Measurements from ENCODE around the gene DNASE1L1.

Gene DNASE1L1

DNA sequence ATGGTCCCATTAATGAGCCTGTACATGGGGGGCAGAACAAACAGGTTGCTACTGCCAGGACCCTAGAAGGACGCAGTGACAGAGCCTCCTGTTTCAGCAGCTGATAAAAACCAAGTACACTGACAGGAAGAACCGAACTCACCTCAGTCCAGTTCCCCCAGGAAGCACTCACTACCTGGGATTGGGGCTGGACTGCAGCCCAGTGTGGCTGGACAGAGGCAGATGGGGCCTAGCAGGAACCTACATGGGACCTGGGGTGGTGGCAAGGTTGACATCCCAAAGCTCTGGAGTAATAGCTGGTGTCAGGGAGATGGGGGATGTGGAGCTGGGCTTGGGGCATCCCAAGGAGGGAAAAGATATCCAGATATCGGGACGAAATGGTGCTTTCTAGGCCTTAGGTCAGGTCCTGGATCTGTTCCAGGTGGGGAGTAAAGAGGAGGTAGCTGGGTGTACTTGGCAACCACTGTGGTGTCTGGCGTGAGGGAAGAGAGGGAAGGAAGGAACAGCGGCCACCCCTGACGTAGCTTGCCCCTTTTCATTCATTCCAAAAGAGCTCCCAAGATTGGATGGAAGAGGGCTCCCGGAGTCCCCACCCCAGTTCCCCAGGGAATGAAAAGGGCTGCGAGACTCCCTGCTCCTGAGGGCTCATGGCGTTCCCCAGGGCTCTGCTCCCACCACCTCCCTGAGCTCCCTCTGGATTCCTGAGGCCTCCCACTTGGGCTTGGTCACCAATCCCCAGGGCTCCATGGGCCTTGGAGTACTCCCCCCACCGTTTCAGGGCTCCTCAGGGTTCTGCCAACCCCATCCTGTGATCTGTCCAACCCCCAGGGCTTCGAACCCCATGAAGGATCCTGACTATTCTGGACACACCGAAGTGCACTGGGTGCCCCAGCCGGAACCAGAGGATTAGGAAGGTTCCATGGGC is 25.4 kb downstream of the DNASE1L1 start:
- H3K27me3 ChIP-seq (replicated peaks; ENCODE audit: insufficient read depth, low read length), result no peaks in the 10 kb centered on the region
- no peak overlapping the region for H3K4me2 ChIP-seq (ENCODE audit: low read depth, low read length)
- H2AFZ ChIP-seq (ENCODE audit: low read length), result no peak overlapping the region
- no peaks in the 10 kb centered on the region for H3K36me3 ChIP-seq (replicated peaks; ENCODE audit: insufficient read depth, low read length)
- no peak overlapping the region for H3K27ac ChIP-seq (ENCODE audit: low read length)
- no peaks in the 10 kb centered on the region for H3F3A ChIP-seq (ENCODE audit: insufficient read depth, low read length)
- no peak for DNase-seq
- H4K20me1 ChIP-seq (ENCODE audit: insufficient read depth, low read length), result no peaks in the 10 kb centered on the region
- TF ChIP-seq EZH2phosphoT487 (IDR thresholded peaks at IDR 0.05; ENCODE audit: low read length) (no peak), EZH2 (optimal IDR thresholded peaks at IDR 0.05; ENCODE audit: low read depth, low read length) (no peak), CTCF (IDR thresholded peaks at IDR 0.05; ENCODE audit: low read length) (no peak)
- no peak overlapping the region for H3K4me3 ChIP-seq (ENCODE audit: low read length)
- H3K9me3 ChIP-seq (replicated peaks; ENCODE audit: insufficient read depth, low read length), result no peaks in the 10 kb centered on the region
- H3K79me2 ChIP-seq (ENCODE audit: low read length), result peaks cover 19% of the 10 kb centered on the region
- no peak overlapping the region for H3K9ac ChIP-seq (ENCODE audit: low read length)
- no peaks in the 10 kb centered on the region for H3K4me1 ChIP-seq (ENCODE audit: low read length)
- H3K9me2 ChIP-seq (replicated peaks; ENCODE audit: insufficient read depth, low read length), result no peaks in the 10 kb centered on the region

DNA sequence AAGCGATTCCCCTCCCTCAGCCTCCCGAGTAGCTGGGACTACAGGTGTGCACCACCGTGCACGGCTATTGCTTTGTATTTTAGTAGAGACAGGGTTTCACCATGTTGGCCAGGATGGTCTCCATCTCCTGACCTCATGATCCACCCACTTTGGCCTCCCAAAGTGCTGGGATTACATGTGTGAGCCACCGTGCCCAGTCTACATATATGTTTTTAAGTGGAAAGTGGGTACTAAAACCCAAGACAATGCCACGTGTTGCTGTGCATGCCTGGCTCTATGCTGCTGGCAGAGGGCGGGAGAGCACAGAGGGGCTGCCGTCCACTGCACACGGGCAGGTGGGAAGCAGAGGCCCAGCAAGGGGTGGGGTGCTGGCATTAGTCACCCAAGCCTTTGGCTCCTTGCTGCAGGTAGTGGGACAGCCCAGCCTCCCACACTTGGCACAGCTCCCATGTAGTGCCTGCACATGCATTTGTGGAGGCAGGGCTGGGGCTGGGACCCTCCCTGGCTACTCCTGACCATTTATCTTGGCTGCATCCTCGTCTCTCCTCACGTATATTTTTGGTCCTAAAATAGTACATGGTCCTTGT is 26.5 kb downstream of the DNASE1L1 start:
- H2AFZ ChIP-seq (ENCODE audit: low read length), result no peak overlapping the region
- no peaks in the 10 kb centered on the region for H3K36me3 ChIP-seq (replicated peaks; ENCODE audit: insufficient read depth, low read length)
- no peak overlapping the region for H3K4me3 ChIP-seq (ENCODE audit: low read length)
- H3K9me3 ChIP-seq (replicated peaks; ENCODE audit: insufficient read depth, low read length), result no peaks in the 10 kb centered on the region
- H3K4me2 ChIP-seq (ENCODE audit: low read depth, low read length), result no peak overlapping the region
- H3K27me3 ChIP-seq (replicated peaks; ENCODE audit: insufficient read depth, low read length), result no peaks in the 10 kb centered on the region
- DNase-seq, result no peak
- peaks cover 19% of the 10 kb centered on the region for H3K79me2 ChIP-seq (ENCODE audit: low read length)
- no peaks in the 10 kb centered on the region for H4K20me1 ChIP-seq (ENCODE audit: insufficient read depth, low read length)
- H3K27ac ChIP-seq (ENCODE audit: low read length), result no peak overlapping the region
- no peaks in the 10 kb centered on the region for H3K4me1 ChIP-seq (ENCODE audit: low read length)
- peaks cover 4% of the 10 kb centered on the region; the same call in 1 of the 2 replicates for H3F3A ChIP-seq (ENCODE audit: insufficient read depth, low read length)
- no peak for TF ChIP-seq EZH2 (optimal IDR thresholded peaks at IDR 0.05; ENCODE audit: low read depth, low read length)
- no peak for TF ChIP-seq CTCF (IDR thresholded peaks at IDR 0.05; ENCODE audit: low read length)
- no peak for TF ChIP-seq EZH2phosphoT487 (IDR thresholded peaks at IDR 0.05; ENCODE audit: low read length)
- H3K9ac ChIP-seq (ENCODE audit: low read length), result no peak overlapping the region
- H3K9me2 ChIP-seq (replicated peaks; ENCODE audit: insufficient read depth, low read length), result no peaks in the 10 kb centered on the region

DNA sequence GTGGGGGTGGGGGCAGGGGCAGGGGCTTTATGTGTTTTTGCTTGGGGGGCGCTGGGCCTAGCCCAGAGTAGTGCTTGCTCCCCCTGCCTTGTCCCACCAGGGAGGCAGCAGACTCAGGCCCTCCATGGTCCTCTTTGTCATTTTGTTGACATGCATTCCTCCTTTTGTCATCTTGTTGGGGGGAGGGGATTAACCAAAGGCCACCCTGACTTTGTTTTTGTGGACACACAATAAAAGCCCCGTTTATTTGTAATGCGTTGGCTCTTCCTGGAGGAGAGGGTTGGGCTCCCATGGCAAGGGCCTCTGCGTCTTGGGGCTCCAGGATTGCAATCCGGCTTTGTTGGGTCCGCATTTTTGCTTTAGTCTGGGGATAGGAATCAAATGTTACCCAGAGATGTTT is 27.8 kb downstream of the DNASE1L1 start:
- Histone ChIP-seq H3K27ac (ENCODE audit: low read length) (no peak overlapping the region), H3K79me2 (ENCODE audit: low read length) (peaks cover 19% of the 10 kb centered on the region), H3K4me1 (ENCODE audit: low read length) (no peaks in the 10 kb centered on the region), H3F3A (ENCODE audit: insufficient read depth, low read length) (peaks cover 4% of the 10 kb centered on the region; the same call in 1 of the 2 replicates), H3K4me2 (ENCODE audit: low read depth, low read length) (no peak overlapping the region), H3K4me3 (ENCODE audit: low read length) (no peak overlapping the region), H2AFZ (ENCODE audit: low read length) (no peak overlapping the region), H3K9me2 (replicated peaks; ENCODE audit: insufficient read depth, low read length) (no peaks in the 10 kb centered on the region), H3K36me3 (replicated peaks; ENCODE audit: insufficient read depth, low read length) (no peaks in the 10 kb centered on the region), H3K27me3 (replicated peaks; ENCODE audit: insufficient read depth, low read length) (no peaks in the 10 kb centered on the region), H4K20me1 (ENCODE audit: insufficient read depth, low read length) (no peaks in the 10 kb centered on the region), H3K9me3 (replicated peaks; ENCODE audit: insufficient read depth, low read length) (no peaks in the 10 kb centered on the region), H3K9ac (ENCODE audit: low read length) (no peak overlapping the region)
- TF ChIP-seq CTCF (IDR thresholded peaks at IDR 0.05; ENCODE audit: low read length) (no peak), EZH2 (optimal IDR thresholded peaks at IDR 0.05; ENCODE audit: low read depth, low read length) (no peak), EZH2phosphoT487 (IDR thresholded peaks at IDR 0.05; ENCODE audit: low read length) (no peak)
- no peak for DNase-seq

Measured in MM.1S (cell line).